Naive B cell (primary cell): ENCODE results near the gene CCDC14. TPM values are rescaled to one million over a fixed set of nuclear protein-coding genes. Genes with fewer than 3 reads are reported as not detected.

Experiments
- ATAC-seq, 2 donors: fragments of 150-1000 bp; cut with Tn5 transposase; 2 replicates each; pipeline ENCODE4 v1.10.0; 2021; ENCODE audit warnings: low read depth in 2 of 2, mild to moderate bottlenecking in 2 of 2, moderate library complexity in 2 of 2
- DNase-seq: peaks from one replicate; pipeline ENCODE4 v3.0.0; 2022
- H3K27ac Mint-ChIP-seq, 6 donors: one replicate each; pipeline ENCODE4 v1.8.0; 2020 to 2022; ENCODE audit warnings: mild to moderate bottlenecking in 6 of 6, mixed read lengths in 6 of 6, moderate library complexity in 5 of 6, inconsistent platforms in 2 of 6
- H3K27me3 Mint-ChIP-seq, 3 donors: one replicate each; pipeline ENCODE4 v1.8.0; 2021 to 2022; ENCODE audit warnings: mixed read lengths in 3 of 3, mild to moderate bottlenecking in 1 of 3
- H3K36me3 Mint-ChIP-seq, 2 donors: one replicate each; pipeline ENCODE4 v1.8.0; 2020 to 2022; ENCODE audit warnings: mixed read lengths in 2 of 2, inconsistent platforms in 1 of 2, mild to moderate bottlenecking in 1 of 2
- H3K4me1 Mint-ChIP-seq, 3 donors: one replicate each; pipeline ENCODE4 v1.8.0; 2020 to 2022; ENCODE audit warnings: mixed read lengths in 3 of 3, inconsistent platforms in 1 of 3, mild to moderate bottlenecking in 1 of 3, moderate library complexity in 1 of 3
- H3K4me3 Mint-ChIP-seq, 8 donors: one replicate each; pipeline ENCODE4 v1.8.0; 2020 to 2022; ENCODE audit warnings: mild to moderate bottlenecking in 8 of 8, mixed read lengths in 8 of 8, moderate library complexity in 8 of 8, inconsistent platforms in 2 of 8
- H3K9me3 Mint-ChIP-seq, 7 donors: one replicate each; pipeline ENCODE4 v1.8.0; 2020 to 2022; ENCODE audit warnings: mixed read lengths in 7 of 7, mild to moderate bottlenecking in 5 of 7, inconsistent platforms in 2 of 7, moderate library complexity in 1 of 7
- polyA plus RNA-seq, 6 donors: library from polyadenylated mRNA; unstranded; fragments of 300-500 nt; fragmentation: Illumina TruSeq; gene quantifications; one replicate each; pipeline ENCODE4 v1.2.3, GENCODE V29; 2021; ENCODE audit warnings: low read depth in 6 of 6

CCDC14 gene
- polyA plus RNA-seq, 6 donors from 2014 or later = 4.0 to 25.8 (median 8.0) TPM

GRCh38 chr3:123949641-123950040 is 11.4 kb downstream of the CCDC14 start:
- Mint-ChIP-seq H3K27ac (no peak overlapping the region), H3K9me3 (no peaks in the 10 kb centered on the region), H3K36me3 (peaks cover 9 to 15% of the 10 kb centered on the region in 2 donors), H3K4me1 (peaks cover 4 to 6% (median 5%) of the 10 kb centered on the region in 3 donors), H3K4me3 (no peak overlapping the region), H3K27me3 (no peaks in the 10 kb centered on the region)
- ATAC-seq = no peak
- DNase-seq = no peak

DNA sequence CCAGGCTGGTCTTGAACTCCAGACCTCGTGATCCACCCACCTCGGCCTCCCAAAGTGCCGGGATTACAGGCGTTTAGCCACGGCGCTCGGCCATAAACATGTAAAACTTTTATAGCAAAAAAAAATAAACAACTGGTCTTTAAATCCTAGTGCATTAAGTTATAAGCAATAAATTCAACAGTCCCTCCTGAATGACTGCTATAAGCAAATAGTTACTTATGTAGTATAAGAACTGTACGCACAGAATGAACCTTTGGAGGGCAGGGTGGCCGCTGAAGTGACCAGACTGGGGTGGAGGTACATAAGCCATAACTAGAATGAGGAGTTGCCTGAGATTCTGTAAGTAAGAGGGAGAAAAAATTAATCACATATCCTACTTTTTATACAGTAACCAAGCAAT is 12.6 kb downstream of the CCDC14 start:
- ATAC-seq (no peak), DNase-seq (no peak)
- H3K36me3 Mint-ChIP-seq = peaks cover 20% of the 10 kb centered on the region in 2 donors
- no peaks in the 10 kb centered on the region for H3K27me3 Mint-ChIP-seq
- no peaks in the 10 kb centered on the region for H3K9me3 Mint-ChIP-seq
- H3K27ac Mint-ChIP-seq = peak overlapping the region in 1 of 6 donors; percentile 47
- H3K4me3 Mint-ChIP-seq = no peak overlapping the region
- no peaks in the 10 kb centered on the region for H3K4me1 Mint-ChIP-seq

DNA sequence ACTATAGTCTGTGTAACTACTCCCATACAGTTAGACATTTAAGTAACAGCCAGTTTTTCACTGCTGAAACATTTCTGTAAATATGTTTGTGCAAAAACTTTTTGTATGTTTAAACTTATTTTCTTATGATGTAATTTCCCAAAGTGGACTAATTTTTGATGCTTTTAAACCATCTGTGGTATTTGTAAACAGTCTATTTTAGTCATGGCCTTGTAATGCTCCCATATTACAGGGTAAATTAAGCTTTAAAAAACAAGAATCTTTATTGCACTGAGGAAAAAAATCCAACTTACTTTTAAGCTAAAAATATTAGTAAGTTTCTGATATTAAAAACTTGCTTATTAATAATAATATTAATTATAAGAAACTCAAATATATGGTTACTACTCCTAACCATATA is 13.5 kb downstream of the CCDC14 start:
- Mint-ChIP-seq H3K27me3 (no peaks in the 10 kb centered on the region), H3K4me1 (no peaks in the 10 kb centered on the region), H3K27ac (no peak overlapping the region), H3K36me3 (peaks cover 20 to 24% of the 10 kb centered on the region in 2 donors), H3K9me3 (no peaks in the 10 kb centered on the region), H3K4me3 (no peak overlapping the region)
- no peak for DNase-seq
- no peak for ATAC-seq

DNA sequence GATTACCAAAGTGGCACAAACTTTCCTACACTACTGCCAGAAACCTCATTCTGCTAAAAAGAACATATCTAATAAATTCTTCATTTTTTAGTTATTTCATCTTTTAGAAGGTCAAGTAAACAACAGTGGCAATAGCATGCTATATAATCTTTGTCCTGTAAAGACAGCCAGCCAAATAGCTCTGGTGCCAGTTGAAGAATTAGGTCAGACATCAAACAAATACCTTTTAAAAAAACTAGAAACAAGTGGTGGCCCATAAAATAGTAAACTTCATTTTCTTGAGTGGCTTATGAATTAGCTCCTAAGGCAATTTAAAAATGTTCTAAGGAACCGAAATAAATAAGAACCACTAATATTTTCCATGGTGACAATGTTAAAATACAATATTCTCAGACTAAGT is 19.5 kb downstream of the CCDC14 start:
- no peaks in the 10 kb centered on the region for H3K27me3 Mint-ChIP-seq
- H3K4me3 Mint-ChIP-seq = no peak overlapping the region
- H3K4me1 Mint-ChIP-seq = no peaks in the 10 kb centered on the region
- DNase-seq (no peak), ATAC-seq (no peak)
- H3K27ac Mint-ChIP-seq = no peak overlapping the region
- H3K36me3 Mint-ChIP-seq = peaks cover 16 to 17% of the 10 kb centered on the region in 2 donors
- H3K9me3 Mint-ChIP-seq = no peaks in the 10 kb centered on the region

GRCh38 chr3:123941121-123941520 is 19.9 kb downstream of the CCDC14 start:
- Mint-ChIP-seq H3K27ac (no peak overlapping the region), H3K4me3 (no peak overlapping the region), H3K36me3 (peaks cover 15 to 16% of the 10 kb centered on the region in 2 donors), H3K9me3 (no peaks in the 10 kb centered on the region), H3K27me3 (no peaks in the 10 kb centered on the region), H3K4me1 (no peaks in the 10 kb centered on the region)
- no peak for DNase-seq
- ATAC-seq = no peak

- Mint-ChIP-seq H3K4me3 (no peak overlapping the region), H3K36me3 (peaks cover 13 to 16% of the 10 kb centered on the region in 2 donors), H3K9me3 (no peaks in the 10 kb centered on the region), H3K27ac (peak overlapping the region in 1 of 6 donors; percentile 10), H3K4me1 (no peaks in the 10 kb centered on the region), H3K27me3 (no peaks in the 10 kb centered on the region)
- ATAC-seq (no peak), DNase-seq (no peak)
These were observed 21.3 kb downstream of the CCDC14 start for GRCh38 chr3:123939706-123940105.

DNA sequence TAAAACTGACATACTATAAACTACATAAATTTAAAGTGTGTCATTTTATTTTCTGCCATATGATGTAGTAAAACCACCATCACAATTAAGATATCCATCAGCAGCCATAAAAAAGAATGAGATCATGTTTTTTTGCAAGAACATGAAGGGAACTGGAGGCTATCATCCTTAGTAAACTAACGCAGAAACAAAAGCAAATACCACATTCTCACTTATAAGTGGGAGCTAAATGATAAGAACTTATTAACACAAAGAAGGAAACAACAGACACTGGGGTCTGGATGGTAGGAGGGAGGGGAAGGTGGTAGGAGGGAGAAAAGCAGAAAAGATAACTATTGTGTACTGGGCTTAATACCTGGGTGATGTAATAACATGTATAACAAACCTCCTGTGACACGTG is 24.6 kb downstream of the CCDC14 start:
- Mint-ChIP-seq H3K36me3 (peaks cover 13 to 15% of the 10 kb centered on the region in 2 donors), H3K27ac (peak overlapping the region in 1 of 6 donors; percentile 10), H3K4me3 (no peak overlapping the region), H3K4me1 (no peaks in the 10 kb centered on the region), H3K27me3 (no peaks in the 10 kb centered on the region), H3K9me3 (no peaks in the 10 kb centered on the region)
- no peak for ATAC-seq
- no peak for DNase-seq

- Mint-ChIP-seq H3K4me1 (no peaks in the 10 kb centered on the region), H3K36me3 (peaks cover 12 to 17% of the 10 kb centered on the region in 2 donors), H3K27me3 (no peaks in the 10 kb centered on the region), H3K9me3 (no peaks in the 10 kb centered on the region), H3K27ac (no peak overlapping the region), H3K4me3 (no peak overlapping the region)
- DNase-seq (no peak), ATAC-seq (no peak)
These were observed 25.2 kb downstream of the CCDC14 start for GRCh38 chr3:123935830-123936229.

GRCh38 chr3:123934250-123934649 is 26.8 kb downstream of the CCDC14 start:
- no peak overlapping the region for H3K4me3 Mint-ChIP-seq
- ATAC-seq (no peak), DNase-seq (no peak)
- H3K4me1 Mint-ChIP-seq = no peaks in the 10 kb centered on the region
- no peaks in the 10 kb centered on the region for H3K27me3 Mint-ChIP-seq
- peaks cover 10 to 17% of the 10 kb centered on the region in 2 donors for H3K36me3 Mint-ChIP-seq
- H3K9me3 Mint-ChIP-seq = no peaks in the 10 kb centered on the region
- H3K27ac Mint-ChIP-seq = no peak overlapping the region

- Mint-ChIP-seq H3K4me1 (no peaks in the 10 kb centered on the region), H3K9me3 (peaks cover 0 to 1% (median 0%) of the 10 kb centered on the region in 7 donors), H3K27ac (peak overlapping the region in 1 of 6 donors; percentile 38), H3K27me3 (no peaks in the 10 kb centered on the region), H3K36me3 (peaks cover 17 to 18% of the 10 kb centered on the region in 2 donors), H3K4me3 (no peak overlapping the region)
- DNase-seq (no peak), ATAC-seq (no peak)
These were observed 30.6 kb downstream of the CCDC14 start for GRCh38 chr3:123930445-123930844.

DNA sequence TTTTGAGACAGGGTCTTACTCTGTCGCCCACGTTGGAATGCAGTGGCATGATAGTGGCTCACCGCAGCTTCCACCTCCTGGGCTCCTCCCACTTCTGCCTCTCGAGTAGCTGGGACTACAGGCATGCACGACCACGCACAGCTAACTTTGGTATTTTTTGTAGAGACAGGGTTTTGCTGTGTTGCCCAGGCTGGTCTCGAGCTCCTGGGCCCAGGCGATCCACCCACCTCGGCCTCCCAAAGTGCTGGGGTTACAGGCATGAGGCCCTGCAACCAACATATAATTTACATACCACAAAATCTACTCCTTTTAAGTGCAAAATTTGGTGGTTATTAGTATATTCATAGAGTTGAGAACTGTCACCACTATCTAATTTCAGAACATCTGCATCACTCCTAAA is 31.7 kb downstream of the CCDC14 start:
- no peak for ATAC-seq
- peaks cover 17 to 26% of the 10 kb centered on the region in 2 donors for H3K36me3 Mint-ChIP-seq
- H3K27ac Mint-ChIP-seq = peak overlapping the region in 1 of 6 donors; percentile 73
- no peak overlapping the region for H3K4me3 Mint-ChIP-seq
- no peaks in the 10 kb centered on the region for H3K27me3 Mint-ChIP-seq
- H3K9me3 Mint-ChIP-seq = peaks cover 0 to 9% (median 3%) of the 10 kb centered on the region in 7 donors
- no peaks in the 10 kb centered on the region for H3K4me1 Mint-ChIP-seq
- no peak for DNase-seq

DNA sequence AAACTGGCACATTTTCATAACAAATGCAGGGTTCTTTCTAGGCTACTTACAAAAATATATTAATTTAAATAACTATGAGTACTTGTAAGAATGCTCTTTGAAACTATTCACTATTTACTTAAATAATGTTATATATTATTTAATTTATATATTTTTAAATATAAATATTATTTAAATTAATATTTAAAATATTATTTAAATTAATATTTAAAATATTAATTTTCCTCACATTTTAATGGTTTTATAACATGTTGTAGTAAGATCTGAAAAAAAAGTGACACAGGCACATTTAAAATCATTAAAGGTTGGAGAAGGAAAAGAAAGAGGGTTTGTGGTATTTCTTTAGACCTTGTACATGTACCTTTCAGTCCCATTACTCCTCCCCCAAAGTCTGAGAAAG is 34.6 kb downstream of the CCDC14 start:
- H3K4me3 Mint-ChIP-seq = no peak overlapping the region
- H3K4me1 Mint-ChIP-seq = no peaks in the 10 kb centered on the region
- ATAC-seq = no peak
- H3K9me3 Mint-ChIP-seq = peaks cover 9 to 32% (median 26%) of the 10 kb centered on the region in 7 donors
- peaks cover 32 to 47% of the 10 kb centered on the region in 2 donors for H3K36me3 Mint-ChIP-seq
- no peak for DNase-seq
- no peak overlapping the region for H3K27ac Mint-ChIP-seq
- H3K27me3 Mint-ChIP-seq = no peaks in the 10 kb centered on the region

DNA sequence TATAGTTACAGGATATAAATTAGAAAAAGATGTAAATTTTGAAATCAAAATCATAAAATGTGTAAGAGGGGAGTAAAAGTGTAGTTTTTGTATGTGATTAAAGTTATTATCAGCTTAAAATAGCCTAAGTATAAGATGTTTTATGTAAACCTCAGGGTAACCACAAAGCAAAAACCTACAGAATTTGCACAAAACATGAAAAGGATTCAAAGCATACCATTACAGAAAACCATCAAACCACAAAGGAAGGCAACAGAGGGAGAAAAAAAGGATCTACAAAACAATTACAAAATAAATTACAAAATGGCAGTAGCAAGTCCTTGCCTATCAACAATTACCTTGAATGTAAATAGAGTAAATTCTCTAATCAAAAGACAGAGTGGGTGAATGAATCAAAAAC is 40.2 kb downstream of the CCDC14 start:
- peaks cover 25 to 49% (median 41%) of the 10 kb centered on the region in 7 donors for H3K9me3 Mint-ChIP-seq
- no peak overlapping the region for H3K27ac Mint-ChIP-seq
- DNase-seq = no peak
- H3K4me1 Mint-ChIP-seq = no peaks in the 10 kb centered on the region
- no peak for ATAC-seq
- peak overlapping the region in 1 of 8 donors; percentile 57 for H3K4me3 Mint-ChIP-seq
- H3K27me3 Mint-ChIP-seq = no peaks in the 10 kb centered on the region
- H3K36me3 Mint-ChIP-seq = peaks cover 51% of the 10 kb centered on the region in 2 donors

- no peak overlapping the region for H3K4me3 Mint-ChIP-seq
- H3K36me3 Mint-ChIP-seq = peaks cover 51% of the 10 kb centered on the region in 2 donors
- no peaks in the 10 kb centered on the region for H3K4me1 Mint-ChIP-seq
- ATAC-seq = no peak
- H3K27ac Mint-ChIP-seq = no peak overlapping the region
- no peaks in the 10 kb centered on the region for H3K27me3 Mint-ChIP-seq
- peaks cover 25 to 49% (median 39%) of the 10 kb centered on the region in 7 donors for H3K9me3 Mint-ChIP-seq
- DNase-seq = no peak
These were observed 40.6 kb downstream of the CCDC14 start for GRCh38 chr3:123920383-123920782.

GRCh38 chr3:123919353-123919752 is 41.7 kb downstream of the CCDC14 start:
- H3K27ac Mint-ChIP-seq = no peak overlapping the region
- H3K36me3 Mint-ChIP-seq = peaks cover 46 to 48% of the 10 kb centered on the region in 2 donors
- H3K9me3 Mint-ChIP-seq = peaks cover 25 to 45% (median 32%) of the 10 kb centered on the region in 7 donors

More at GRCh38 chr3:123919353-123919752, 41.7 kb downstream of the CCDC14 start:
- Mint-ChIP-seq H3K4me1 (no peaks in the 10 kb centered on the region), H3K27me3 (no peaks in the 10 kb centered on the region), H3K4me3 (no peak overlapping the region)
- ATAC-seq (no peak), DNase-seq (no peak)
